ENCODE results near the gene GNAS. TPM values are rescaled to one million over a fixed set of nuclear protein-coding genes. Genes with fewer than 3 reads are reported as not detected.

GNAS gene
- total RNA-seq, 1 donor from 2014 or later, result 663 TPM

- peak overlapping the region; percentile 83 to 92 for H3K27ac ChIP-seq
- peak overlapping the region in 1 of 2 donors; percentile 2 for H3K4me3 ChIP-seq
- peaks cover 12 to 30% of the 10 kb centered on the region in 2 donors for H3K4me1 ChIP-seq
- TF ChIP-seq, protein P1, sequence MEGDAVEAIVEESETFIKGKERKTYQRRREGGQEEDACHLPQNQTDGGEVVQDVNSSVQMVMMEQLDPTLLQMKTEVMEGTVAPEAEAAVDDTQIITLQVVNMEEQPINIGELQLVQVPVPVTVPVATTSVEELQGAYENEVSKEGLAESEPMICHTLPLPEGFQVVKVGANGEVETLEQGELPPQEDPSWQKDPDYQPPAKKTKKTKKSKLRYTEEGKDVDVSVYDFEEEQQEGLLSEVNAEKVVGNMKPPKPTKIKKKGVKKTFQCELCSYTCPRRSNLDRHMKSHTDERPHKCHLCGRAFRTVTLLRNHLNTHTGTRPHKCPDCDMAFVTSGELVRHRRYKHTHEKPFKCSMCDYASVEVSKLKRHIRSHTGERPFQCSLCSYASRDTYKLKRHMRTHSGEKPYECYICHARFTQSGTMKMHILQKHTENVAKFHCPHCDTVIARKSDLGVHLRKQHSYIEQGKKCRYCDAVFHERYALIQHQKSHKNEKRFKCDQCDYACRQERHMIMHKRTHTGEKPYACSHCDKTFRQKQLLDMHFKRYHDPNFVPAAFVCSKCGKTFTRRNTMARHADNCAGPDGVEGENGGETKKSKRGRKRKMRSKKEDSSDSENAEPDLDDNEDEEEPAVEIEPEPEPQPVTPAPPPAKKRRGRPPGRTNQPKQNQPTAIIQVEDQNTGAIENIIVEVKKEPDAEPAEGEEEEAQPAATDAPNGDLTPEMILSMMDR (IDR thresholded peaks at IDR 0.05), result no peak
- H3K36me3 ChIP-seq, result peaks cover 59 to 69% of the 10 kb centered on the region in 2 donors
- no peak for DNase-seq (ENCODE audit: low spot score in 2 of 2)
- no peaks in the 10 kb centered on the region for H3K9me3 ChIP-seq
- intact Hi-C loops (cut with DNase I), result loop anchor here (1.0 to 5.0 kb wide), 2 partner anchors 99 to 124 kb away; partner anchors contain the start of genes ATP5F1E and CTSZ
- H3K27me3 ChIP-seq, result no peaks in the 10 kb centered on the region
Measured at GRCh38 chr20:58908221-58908620, 55.7 kb downstream of the GNAS start.

- intact Hi-C loops (cut with DNase I), result loop anchor here (1.0 to 5.0 kb wide), 2 partner anchors 98 to 123 kb away; partner anchors contain the start of genes ATP5F1E and CTSZ
- peak overlapping the region; percentile 83 to 92 for H3K27ac ChIP-seq
- TF ChIP-seq, protein P1 (IDR thresholded peaks at IDR 0.05), result no peak
- H3K9me3 ChIP-seq, result no peaks in the 10 kb centered on the region
- H3K27me3 ChIP-seq, result no peaks in the 10 kb centered on the region
- H3K4me1 ChIP-seq, result peaks cover 11 to 30% of the 10 kb centered on the region in 2 donors
- no peak overlapping the region for H3K4me3 ChIP-seq
- DNase-seq (ENCODE audit: low spot score in 2 of 2), result no peak
- H3K36me3 ChIP-seq, result peaks cover 52 to 62% of the 10 kb centered on the region in 2 donors
Measured at GRCh38 chr20:58908941-58909340, 56.4 kb downstream of the GNAS start.

DNA sequence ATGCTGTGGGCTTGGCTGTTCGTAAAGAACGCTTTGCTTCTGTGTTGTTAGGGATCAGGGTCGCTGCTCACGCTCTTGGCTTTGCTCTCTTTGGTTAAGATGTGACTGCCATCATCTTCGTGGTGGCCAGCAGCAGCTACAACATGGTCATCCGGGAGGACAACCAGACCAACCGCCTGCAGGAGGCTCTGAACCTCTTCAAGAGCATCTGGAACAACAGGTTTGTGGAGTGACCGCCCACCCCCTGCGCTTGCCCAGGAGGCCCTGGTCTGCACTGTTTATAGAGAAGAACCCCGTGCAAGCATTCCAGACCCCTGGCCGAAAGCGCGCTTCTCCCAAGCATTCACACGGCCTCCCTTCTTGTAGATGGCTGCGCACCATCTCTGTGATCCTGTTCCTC, 57.1 kb downstream of the GNAS start:
- no peaks in the 10 kb centered on the region for H3K9me3 ChIP-seq
- TF ChIP-seq, protein P1 (IDR thresholded peaks at IDR 0.05), result no peak
- intact Hi-C loops (cut with DNase I), result loop anchor here (5.0 kb wide), 1 partner anchor 123 kb away; the partner anchor contains the start of gene ATP5F1E
- H3K4me3 ChIP-seq, result no peak overlapping the region
- peaks cover 50 to 56% of the 10 kb centered on the region in 2 donors for H3K36me3 ChIP-seq
- H3K4me1 ChIP-seq, result peaks cover 11 to 30% of the 10 kb centered on the region in 2 donors
- peak overlapping the region in 1 of 2 donors; percentile 83 for H3K27ac ChIP-seq
- H3K27me3 ChIP-seq, result no peaks in the 10 kb centered on the region
- no peak for DNase-seq (ENCODE audit: low spot score in 2 of 2)

DNA sequence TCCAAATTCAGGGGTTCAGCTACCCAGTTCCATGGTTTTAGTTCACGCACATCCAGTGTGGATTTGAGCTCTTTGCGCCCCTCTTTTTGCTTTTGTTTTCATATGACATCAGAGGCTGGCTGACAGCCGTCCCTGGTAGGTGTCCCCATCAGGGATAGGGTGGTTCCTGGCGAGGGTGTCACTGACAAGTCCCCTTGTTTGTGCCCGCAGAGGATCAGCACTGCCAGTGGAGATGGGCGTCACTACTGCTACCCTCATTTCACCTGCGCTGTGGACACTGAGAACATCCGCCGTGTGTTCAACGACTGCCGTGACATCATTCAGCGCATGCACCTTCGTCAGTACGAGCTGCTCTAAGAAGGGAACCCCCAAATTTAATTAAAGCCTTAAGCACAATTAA, 58.0 kb downstream of the GNAS start:
- Histone ChIP-seq H3K4me3 (no peak overlapping the region), H3K36me3 (peaks cover 47 to 49% of the 10 kb centered on the region in 2 donors), H3K27ac (no peak overlapping the region), H3K27me3 (no peaks in the 10 kb centered on the region), H3K9me3 (no peaks in the 10 kb centered on the region), H3K4me1 (peaks cover 11 to 30% of the 10 kb centered on the region in 2 donors)
- no peak for DNase-seq (ENCODE audit: low spot score in 2 of 2)
- TF ChIP-seq, protein P1 (IDR thresholded peaks at IDR 0.05), result no peak
- intact Hi-C loops (cut with DNase I), result no loop called here

DNA sequence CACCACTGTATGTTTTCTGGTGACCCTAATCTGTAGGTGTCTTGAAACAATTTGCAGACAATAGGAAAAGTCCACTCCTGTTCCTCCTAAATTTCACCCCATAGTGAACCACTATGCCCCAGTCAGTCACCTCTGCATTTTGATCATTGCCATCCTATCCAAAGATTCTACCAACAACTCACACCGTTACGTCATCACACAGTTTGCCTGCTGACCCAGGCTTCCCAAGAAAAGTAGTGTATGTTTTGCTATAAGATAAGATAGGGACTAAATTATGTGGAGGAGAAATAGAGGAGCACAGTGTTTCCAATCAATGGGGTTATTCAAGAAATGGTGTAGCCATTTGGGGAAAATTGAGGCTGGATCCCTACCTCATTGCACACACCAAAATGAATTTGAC, 58.8 kb downstream of the GNAS start:
- H3K4me1 ChIP-seq, result peaks cover 11 to 27% of the 10 kb centered on the region in 2 donors
- H3K9me3 ChIP-seq, result no peaks in the 10 kb centered on the region
- intact Hi-C loops (cut with DNase I), result no loop called here
- TF ChIP-seq, protein P1 (IDR thresholded peaks at IDR 0.05), result no peak
- H3K27me3 ChIP-seq, result no peaks in the 10 kb centered on the region
- DNase-seq (ENCODE audit: low spot score in 2 of 2), result no peak
- H3K36me3 ChIP-seq, result peaks cover 39 to 41% of the 10 kb centered on the region in 2 donors
- H3K27ac ChIP-seq, result no peak overlapping the region
- H3K4me3 ChIP-seq, result no peak overlapping the region

Data from ascending aorta (tissue), 2 donors.